NCI-H226 (cell line): ENCODE results near the gene TEPSIN.

Experiments
- DNase-seq: peaks from one replicate; pipeline ENCODE4 v3.0.0-alpha.2; 2015

Gene TEPSIN

GRCh38 chr17:81180836-81181810 is 57.7 kb downstream of the TEPSIN start:
- no peak for DNase-seq

GRCh38 chr17:81179861-81180260 is 59.0 kb downstream of the TEPSIN start:
- DNase-seq, result no peak

GRCh38 chr17:81179220-81179619 is 59.6 kb downstream of the TEPSIN start:
- DNase-seq, result no peak
